Inflammatory macrophage treated with lipopolysaccharide for 4 hours (primary cell): Measurements from ENCODE around the gene SNCG.
"Not testable (repeated sequence)": the region's sequence is repeated elsewhere in the genome, so short reads cannot be mapped to it uniquely, and the experiment has no call there.

Experiments
- DNase-seq: peaks from one replicate; pipeline ENCODE4 v3.0.0-alpha.2; 2020

Gene SNCG

GRCh38 chr10:86945361-86946212 lies 12.8 kb upstream of the SNCG start:
- DNase-seq = no peak

GRCh38 chr10:86946213-86947155 lies 11.9 kb upstream of the SNCG start:
- DNase-seq = no peak

GRCh38 chr10:86947806-86948205 lies 10.6 kb upstream of the SNCG start:
- DNase-seq = not testable (repeated sequence)

GRCh38 chr10:86950349-86950748 lies 8.1 kb upstream of the SNCG start:
- no peak for DNase-seq

GRCh38 chr10:86951184-86951761 lies 7.1 kb upstream of the SNCG start:
- no peak for DNase-seq

GRCh38 chr10:86952106-86952505 lies 6.3 kb upstream of the SNCG start:
- DNase-seq = no peak

- not testable (repeated sequence) for DNase-seq
Observed at GRCh38 chr10:86952697-86953096, 5.7 kb upstream of the SNCG start.

- DNase-seq = no peak
Observed at GRCh38 chr10:86953747-86954680, 4.4 kb upstream of the SNCG start.

GRCh38 chr10:86954681-86955500 lies 3.5 kb upstream of the SNCG start:
- DNase-seq = no peak

- DNase-seq = no peak
Observed at GRCh38 chr10:86955501-86956194, 2.8 kb upstream of the SNCG start.

GRCh38 chr10:86956195-86956847 lies 2.1 kb upstream of the SNCG start:
- no peak for DNase-seq

GRCh38 chr10:86956848-86957448 lies 1.5 kb upstream of the SNCG start:
- DNase-seq = no peak

- DNase-seq = no peak
Observed at GRCh38 chr10:86957471-86958115, 806 bp upstream of the SNCG start, which contains the start of gene MMRN2. Gene MMRN2, minus strand, starts transcription at chr10:86957615. Its CDS starts 74 bp downstream, at chr10:86957541.

- DNase-seq = no peak
Observed at GRCh38 chr10:86958901-86959736, 720 bp downstream of the SNCG start.

- no peak for DNase-seq
Observed at GRCh38 chr10:86959737-86960002, 1.3 kb downstream of the SNCG start.

- DNase-seq = peak; percentile 55
Observed at GRCh38 chr10:86960003-86960862, 1.8 kb downstream of the SNCG start.

GRCh38 chr10:86960863-86961434 lies 2.5 kb downstream of the SNCG start:
- no peak for DNase-seq
